Measurements from ENCODE around the gene LRRTM4.

LRRTM4 gene

DNA sequence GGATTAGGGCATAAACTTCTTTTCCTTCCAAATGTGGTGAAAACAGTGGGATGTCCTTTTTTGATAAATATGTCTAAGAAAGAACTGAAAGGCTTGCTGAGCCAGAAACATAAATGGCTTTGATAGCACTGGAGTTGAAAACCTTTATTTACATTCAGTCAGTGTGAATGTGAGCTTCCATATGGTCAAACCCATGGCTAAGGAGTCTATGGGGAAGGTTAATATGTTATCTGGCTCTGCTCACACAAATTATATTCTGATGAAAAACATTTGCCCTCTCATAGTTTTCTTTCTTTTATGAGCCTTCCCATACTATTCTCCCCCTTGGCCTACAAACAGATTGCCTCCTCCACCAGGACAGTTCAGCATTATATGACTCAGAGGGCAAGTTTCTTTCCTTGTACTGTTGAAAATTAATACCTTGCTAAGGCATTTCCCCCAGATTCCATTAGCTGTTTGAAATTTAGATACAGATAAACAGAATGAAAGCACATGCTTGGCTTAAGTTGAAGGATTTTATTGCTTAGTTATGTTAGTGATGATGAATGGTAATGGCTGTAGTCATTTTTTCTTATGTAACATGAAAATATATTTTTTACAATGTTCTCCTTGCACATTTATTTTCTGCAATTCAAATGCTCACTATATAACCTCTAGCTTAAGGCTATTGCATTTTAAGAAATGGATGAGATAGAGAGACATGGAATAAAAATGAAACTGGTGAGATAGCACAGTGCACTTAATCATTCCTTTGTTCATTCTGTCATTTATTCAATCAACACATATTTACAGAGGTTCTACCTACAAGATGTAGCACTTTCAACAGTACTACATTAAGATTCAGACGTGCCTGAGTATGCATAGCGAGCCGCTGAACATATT is 544.1 kb downstream of the LRRTM4 start:
- DNase-seq = no peak

DNA sequence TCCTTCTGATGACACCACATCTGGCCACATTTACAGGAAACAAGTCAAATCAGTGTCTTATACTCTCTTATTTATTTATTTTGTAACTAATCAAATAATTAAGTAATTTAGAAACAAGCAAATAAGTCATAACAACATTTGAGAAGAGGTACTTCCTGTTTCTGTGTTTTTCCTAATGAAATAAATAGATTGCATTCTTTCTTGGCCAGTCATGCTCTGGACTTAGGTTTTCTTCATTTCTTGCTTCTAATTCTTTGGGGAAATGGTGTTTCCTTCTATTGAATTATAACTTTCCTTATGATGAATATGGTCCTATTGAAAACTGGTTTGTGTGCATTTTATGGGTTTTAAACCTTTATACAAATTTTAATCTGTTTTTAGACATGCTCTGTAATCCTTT is 546.4 kb downstream of the LRRTM4 start:
- no peak for DNase-seq

DNA sequence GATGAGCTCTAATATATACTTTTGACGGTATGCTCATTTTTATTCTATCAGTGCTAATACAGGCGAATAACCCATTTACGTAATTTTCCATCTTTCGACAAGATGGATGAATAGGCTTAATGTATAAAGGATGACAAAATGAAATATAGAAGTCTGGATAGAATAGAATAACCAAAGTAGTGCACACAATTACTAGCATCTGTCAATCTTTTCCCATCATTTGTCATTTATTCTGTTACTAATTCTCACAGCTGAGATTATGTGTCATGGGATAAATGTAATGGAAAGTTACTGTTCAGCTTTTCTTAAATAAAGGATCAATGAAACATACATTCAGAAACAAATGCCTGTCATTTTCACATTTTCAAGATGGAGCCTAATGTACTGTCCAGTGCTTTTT is 548.6 kb downstream of the LRRTM4 start:
- no peak for DNase-seq

DNA sequence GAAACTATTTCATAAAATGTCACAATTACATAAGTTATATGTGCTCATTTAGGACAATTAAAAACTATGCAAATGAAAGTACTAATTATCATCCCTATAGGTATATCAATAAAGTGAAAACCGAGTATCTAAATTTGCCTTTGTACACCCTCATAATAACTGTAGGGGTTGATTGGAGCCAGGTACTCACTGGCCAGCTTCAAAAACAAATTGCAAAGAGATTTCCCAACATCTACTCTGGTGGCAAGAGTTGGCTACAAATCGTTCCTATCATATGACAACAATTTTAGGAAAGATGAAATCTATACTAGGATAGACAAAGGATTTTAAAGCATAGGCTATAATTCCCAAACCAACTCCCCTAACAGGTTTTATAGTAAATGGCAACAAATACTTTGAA is 556.4 kb downstream of the LRRTM4 start:
- DNase-seq = no peak

DNA sequence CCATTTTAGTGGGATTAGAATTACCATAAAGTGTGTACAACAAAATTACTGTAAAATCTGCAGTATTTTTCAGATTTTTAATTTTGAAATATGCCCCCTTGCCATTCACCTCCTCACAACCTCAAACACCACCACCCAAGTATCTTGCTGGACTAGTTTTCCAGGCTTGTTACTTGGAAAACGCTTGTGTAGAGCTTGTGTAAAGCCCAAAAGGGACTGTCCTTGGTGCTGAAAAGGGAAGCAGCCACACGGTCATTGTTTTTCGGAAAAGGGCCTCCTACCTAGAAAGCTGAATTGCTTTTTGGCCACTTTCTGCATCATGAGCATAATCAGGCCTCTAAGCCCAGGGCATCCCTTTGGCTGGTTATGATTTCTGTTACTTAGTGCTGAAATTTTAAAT is 563.4 kb downstream of the LRRTM4 start:
- no peak for DNase-seq

DNA sequence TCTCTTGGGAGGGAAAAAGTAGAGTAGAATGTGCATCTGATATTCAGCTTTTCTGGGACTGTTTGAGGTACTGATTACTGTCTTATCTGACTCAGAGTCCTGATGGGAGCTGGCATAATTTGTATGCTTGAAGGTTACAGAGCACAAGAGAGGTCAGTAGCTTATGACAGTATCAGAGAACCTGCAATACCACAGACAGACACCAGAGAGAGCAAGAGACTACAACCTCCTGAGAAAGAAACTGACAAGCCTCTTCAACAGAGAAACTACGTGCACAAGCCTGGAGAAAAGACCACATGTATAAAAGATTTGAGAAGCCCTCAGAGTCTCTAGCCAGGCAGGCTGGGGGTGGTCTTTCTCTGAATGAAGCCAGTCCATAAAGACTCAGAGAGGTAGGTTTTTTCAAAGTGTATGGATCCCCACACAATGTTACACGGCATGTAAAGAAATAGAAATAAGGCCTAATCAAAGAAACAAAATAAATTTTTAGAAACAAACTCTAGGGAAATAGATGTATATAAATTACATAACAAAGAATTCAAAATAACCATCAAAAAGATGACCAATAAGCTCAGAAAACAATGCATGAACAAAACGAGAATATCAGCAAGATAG is 568.3 kb downstream of the LRRTM4 start:
- DNase-seq = peak; percentile 50 to 90 (median 64)

DNA sequence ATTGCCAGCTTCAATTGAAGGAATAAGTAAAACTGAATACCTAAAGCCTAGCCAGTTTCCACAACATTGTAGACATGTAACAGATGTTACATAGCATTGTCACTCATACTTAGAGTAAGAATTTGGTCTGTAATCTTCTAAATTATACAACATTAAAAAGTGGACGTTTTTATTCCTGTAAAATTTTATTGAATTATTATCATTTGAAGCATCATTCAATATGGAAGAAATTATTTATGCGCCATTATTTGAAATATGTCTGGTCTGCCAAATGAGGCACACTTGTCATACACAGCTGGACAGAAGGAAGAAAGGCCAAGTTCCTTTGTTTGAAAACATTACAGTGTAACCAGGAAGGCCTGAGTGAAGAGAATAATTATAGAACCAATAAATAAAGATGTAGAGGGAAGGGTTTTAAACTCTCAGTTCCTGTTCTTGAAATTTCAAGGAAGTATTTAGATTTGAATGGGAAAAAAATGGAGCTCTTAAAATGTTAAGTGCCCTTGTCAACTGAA is 575.5 kb downstream of the LRRTM4 start:
- DNase-seq = peak in 1 of 3 experiments; percentile 51

DNA sequence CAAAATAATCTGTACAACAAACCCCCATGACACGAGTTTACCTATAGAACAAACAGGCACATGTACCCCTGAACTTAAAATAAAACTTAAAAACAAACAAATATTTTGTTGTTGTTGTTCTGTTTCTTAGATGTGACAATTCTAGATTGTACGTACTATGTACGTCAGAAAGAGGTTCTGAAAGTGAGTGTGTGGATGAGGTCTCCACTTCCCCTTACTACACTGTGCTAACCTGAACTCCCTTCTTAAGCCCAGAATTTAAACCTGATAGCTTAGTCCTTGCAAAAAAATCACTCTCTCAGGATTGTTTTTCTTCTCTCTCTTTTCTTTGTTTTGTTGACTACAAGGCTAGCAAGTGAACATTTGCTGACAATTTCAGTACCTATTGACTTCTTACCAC is 581.6 kb downstream of the LRRTM4 start:
- DNase-seq = no peak

DNA sequence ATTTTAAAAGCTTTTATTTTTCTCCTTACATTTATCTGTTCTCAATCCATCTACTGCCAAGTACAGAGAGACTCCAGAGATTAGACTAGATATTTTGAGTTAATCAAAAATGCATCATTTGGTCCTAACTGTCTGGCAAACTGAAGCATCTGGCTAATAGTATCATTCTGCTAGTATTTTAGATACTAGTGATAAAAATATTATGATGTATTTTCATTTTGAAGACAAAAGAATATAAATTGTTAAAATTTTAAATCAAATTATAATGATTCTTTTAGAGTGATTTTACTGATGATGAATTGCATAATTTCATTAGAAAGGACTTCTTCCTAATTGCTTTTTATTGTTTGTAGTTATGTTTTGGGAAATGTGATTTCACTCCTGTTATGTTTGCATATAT is 584.0 kb downstream of the LRRTM4 start:
- no peak for DNase-seq

DNA sequence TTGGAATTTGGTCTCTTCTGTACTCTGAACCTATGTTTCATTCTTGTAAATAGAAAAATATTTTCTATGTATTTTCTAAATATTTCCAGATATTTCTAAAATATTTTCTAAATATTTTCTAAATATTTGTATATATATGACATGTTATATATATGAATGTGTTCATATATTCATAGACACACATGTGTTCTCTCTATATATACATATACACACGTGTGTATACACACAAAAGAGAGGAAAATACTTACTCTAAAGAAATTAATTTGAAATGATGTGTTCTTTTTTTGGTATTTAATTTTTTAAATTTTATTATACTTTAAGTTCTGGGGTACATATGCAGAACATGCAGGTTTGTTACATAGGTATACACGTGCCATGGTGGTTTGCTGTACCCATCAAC is 589.6 kb downstream of the LRRTM4 start:
- no peak for DNase-seq

DNA sequence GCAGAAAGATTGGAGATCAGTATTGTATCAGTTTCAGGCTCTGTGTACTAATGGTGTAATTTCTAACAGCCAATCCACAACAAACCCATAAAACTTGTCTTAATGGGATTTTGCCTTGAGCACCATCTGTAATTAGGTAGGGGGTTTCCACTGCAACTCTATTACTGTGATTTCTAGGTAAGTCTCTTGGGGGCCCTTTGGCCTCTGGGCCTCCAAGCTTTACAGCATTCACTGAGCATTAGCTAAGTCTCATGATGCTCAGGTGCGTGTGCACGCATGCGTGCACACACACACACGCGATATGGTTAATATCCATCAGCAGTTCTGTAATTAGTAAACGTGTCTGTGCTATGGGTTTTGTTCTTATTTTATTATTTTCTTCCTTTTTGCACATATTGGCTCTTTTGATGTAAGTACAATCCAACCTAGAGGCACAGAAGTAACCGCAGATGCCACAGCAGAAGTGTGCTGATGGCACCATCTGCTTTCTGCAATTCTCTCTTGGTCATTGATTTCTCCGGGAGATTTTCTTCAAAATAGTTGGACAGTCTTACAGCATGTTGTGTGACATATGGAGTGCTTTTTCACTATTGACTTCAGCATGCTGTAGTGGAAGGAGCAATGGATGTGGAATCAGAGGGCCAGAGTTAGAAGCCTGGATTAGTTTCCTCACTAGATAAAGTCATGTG is 592.0 kb downstream of the LRRTM4 start:
- DNase-seq = no peak

DNA sequence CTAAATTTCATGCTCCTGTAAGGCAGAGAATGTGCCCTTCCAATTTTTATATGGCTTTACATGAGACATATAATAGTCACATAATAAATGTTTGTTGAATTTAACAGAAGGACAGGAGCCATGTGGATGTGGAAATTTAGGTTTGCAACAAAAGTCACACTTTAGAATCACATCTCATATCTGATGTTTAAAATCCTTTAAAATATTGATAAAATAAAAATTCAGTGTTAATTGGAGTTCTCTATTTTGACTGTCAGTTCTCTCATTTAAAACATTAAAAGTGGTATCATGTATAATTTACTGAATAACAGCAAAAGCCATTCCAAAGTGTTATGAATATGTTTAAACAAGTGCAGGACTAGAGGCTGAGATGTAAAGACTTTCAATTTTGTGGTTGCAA is 594.1 kb downstream of the LRRTM4 start:
- no peak for DNase-seq

DNA sequence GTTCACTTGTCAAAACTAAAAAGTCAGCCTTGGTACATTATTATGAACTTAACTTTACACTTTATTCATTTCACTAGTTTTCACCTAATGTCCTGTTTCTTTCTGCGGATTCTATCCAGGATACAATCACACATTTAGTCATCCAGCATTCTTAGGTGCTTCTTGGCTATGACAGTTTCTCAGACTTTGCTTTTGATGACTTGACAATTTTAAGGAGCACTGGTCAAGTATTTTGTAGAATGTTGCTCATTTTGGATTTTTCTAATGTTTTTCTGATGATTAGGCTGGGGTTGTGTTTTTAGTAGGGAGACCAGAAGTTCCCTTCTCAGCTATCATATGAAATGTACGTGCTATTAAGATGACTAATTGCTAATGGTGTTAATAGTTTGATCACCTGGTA is 601.2 kb downstream of the LRRTM4 start:
- no peak for DNase-seq

DNA sequence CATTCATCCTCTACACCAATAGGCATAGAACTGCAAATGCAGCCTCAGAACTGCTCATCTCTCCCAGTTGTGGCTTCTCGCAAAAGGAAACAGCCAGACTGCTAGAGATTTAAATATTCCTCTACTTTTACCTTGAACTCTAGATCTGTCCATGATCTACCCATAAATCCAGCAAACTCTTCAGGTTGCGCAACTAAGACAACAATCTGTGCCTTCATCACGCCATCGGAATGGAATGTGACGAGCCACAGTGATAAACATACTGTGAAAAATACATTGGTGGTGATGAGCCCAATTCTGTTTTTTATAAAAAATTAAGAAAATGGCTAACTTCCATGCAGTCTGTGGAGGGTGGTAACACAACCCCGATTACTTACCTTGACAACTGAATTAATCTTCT is 626.7 kb downstream of the LRRTM4 start:
- no peak for DNase-seq

DNA sequence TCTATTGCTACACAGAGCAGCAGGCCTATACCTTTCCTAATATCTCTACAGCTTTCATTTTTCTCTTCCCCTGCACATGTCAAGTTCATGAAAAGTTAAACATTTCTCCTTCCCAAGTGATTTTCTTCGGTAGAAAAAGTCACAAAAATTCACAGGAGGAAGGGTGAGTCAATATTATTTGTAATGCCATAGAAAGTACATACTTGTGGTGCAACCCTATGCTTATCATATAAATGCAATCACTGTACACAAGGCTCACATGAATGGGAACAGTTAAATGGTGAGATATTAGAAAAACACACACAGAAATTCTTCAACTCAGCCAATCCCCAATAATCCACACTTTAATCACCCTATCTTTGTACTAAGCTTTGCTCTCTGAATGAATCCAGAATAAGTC is 651.6 kb downstream of the LRRTM4 start:
- DNase-seq = no peak

DNA sequence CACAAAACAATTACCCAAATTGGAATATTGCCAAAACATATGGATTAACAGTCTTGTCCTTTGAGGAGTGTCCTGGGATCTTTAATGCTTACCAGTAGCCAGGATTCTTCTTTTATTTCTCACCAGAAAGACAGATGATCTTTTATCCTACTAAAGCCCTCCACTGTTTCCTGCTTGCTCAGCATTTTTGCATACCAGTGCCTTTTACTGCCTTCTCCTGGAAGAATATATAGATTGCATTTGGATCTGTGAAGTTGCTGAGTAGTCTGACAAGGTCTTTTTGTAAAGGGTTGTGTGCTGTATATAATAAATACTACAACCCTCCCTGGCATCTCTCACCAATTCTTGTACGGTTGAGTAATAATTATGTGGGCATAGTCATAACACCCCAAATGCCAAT is 652.2 kb downstream of the LRRTM4 start:
- DNase-seq = peak in 2 of 3 experiments; percentile 23 to 24

DNA sequence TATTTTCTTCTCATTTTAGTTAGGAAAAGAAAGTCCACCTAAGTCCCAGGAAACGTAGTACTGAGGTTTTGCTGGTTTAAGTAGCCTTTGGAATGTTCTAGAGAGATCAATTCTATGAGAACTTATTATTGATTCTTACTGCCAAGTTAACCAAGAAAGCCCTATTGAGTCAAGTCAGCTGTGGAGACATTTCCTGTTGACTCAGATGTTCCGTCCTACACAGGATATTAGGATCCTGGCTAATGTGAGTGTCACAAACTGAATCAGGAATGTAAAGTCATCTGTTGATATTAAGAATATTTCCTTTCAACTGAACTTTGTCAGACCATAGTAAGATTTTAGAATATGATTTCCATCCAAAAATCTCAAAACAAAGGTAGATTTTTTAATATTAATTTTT is 654.3 kb downstream of the LRRTM4 start:
- no peak for DNase-seq

DNA sequence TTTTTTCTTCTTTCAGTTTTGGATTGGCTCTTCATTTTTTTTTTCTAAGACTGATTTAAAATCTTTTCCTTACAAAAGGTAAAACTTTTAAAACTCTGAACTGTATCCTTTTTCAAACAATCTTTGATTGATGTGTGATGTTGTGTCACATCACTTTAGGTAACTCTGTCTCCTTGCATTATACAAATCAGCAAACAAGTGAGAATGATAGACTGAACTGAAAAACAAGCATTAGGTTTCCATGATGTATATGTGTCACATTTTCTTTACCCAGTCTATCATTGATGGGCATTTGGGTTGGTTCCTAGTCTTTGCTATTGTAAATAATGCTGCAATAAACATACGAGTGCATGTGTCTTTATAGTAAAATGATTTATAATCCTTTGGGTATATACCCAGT is 655.7 kb downstream of the LRRTM4 start:
- no peak for DNase-seq

DNA sequence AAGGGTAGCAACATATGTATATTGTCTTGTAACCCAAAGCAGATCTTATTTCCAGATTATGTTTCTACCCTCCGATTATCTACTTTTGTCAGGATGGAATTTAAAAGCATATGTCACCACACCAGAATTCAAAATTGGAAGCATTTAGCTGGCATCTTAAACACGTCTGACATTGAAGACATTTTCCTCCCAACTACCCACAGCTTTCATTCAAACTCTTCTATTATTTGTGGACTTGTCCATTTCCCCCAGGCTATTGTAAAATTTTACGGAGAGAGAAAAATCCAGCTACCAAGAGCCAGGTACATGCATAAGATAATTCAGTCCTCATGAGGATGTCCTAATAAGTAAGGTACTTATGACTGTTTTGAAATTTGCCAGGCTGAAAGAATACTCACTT is 659.3 kb downstream of the LRRTM4 start:
- no peak for DNase-seq

DNA sequence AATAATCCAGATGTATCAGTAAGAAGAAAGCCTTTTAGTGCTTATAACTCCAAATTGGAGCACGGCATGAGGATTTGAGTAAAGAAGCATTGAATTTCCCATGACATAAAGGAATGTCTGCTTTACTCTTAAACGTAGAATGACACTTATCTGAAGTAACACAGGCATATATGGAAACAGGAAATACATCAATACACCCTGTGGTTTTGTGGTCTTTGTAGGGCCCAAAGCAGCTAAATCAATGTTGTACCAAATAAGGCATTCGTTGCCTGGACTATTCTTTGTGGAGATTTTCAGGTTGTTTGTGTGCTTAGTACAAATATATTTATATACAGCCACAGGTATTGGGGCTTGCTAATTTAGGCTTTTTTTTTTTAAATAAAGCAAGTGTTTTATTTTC is 660.5 kb downstream of the LRRTM4 start:
- DNase-seq = peak in 1 of 3 experiments; percentile 14

DNA sequence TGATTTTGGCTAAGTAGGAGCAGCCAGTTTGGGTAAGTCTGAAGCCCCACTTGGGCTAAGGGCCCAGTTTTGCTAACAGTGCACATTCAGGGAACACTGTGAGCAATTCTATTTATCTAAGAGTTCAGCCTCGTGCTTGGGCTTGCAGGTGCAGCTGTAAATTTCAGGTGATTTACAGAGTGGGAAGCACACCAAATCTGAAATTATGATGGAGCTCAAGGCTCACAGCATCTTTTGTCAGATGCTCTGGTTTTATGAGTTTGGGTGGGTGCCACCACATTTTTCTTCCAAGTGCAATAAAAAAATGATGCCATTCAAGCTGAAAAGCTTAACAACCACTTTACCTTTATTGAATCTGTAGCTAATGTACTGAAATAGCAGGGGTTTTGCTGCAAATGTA is 671.2 kb downstream of the LRRTM4 start:
- DNase-seq = peak; percentile 30 to 81 (median 79)

DNA sequence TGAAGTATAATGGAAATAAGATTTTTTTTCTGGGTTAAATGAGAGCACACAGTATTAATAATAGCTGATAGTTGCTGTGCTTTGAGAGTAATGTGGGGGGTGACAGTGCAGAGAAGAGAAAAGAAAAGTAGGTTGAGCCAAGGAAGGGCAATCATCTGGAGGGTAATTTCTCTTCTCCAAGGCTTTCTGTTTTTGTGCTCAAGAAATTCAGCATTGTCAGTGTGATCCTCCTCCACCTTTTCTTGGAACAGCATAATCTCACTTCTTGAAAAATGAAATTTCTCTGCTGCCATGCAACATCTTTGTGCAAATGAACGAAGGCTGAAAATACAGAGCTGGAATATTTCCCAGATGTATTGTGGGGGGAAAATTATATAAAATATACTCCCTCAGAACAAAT is 673.1 kb downstream of the LRRTM4 start:
- DNase-seq = no peak

DNA sequence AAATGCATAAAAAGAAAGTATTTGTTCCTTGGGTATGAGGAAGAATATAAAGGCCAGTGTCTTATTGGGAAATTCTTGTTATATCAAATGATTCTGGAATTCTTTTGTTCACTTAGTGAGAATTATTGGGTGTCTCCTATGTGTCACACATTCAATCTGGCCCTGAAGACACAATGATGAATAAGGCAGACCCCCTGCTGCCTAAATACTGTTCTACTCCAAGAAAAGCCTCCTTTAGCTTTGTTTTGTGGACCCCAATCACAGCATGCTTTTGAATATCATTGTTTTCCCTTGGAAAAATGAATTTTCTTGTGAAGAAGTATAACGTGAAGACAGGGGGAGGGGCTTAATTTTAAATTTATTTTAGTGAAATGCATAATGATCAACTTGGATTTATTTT is 682.4 kb downstream of the LRRTM4 start:
- DNase-seq = no peak
